Measurements from ENCODE around the gene TNS1. TPM values are rescaled to one million over a fixed set of nuclear protein-coding genes. Genes with fewer than 3 reads are reported as not detected.

The TNS1 gene
- total RNA-seq, 1 donor from 2014 or later = 0.24 TPM

- Histone ChIP-seq H3K9me3 (ENCODE audit: low read depth) (no peaks in the 10 kb centered on the region), H3K4me2 (no peak overlapping the region), H3K36me3 (no peaks in the 10 kb centered on the region), H3K4me3 (no peak overlapping the region), H3K79me2 (ENCODE audit: low read depth) (no peaks in the 10 kb centered on the region), H3K4me1 (peaks cover 2% of the 10 kb centered on the region), H3F3A (ENCODE audit: low read depth) (peaks cover 3% of the 10 kb centered on the region), H2AFZ (replicated peaks) (no peak overlapping the region), H3K27ac (no peak overlapping the region), H3K9ac (no peak overlapping the region), H4K20me1 (ENCODE audit: low read depth) (peaks cover 38% of the 10 kb centered on the region), H3K27me3 (peaks cover 100% of the 10 kb centered on the region)
- Mint-ChIP-seq H3K4me3 (no peak overlapping the region), H3K36me3 (peaks cover 2% of the 10 kb centered on the region), H3K27me3 (ENCODE audit: insufficient read depth, low read depth) (peaks cover 8% of the 10 kb centered on the region), H3K9me3 (no peaks in the 10 kb centered on the region), H3K27ac (no peak overlapping the region), H3K4me1 (peaks cover 17% of the 10 kb centered on the region)
- no peak for DNase-seq (ENCODE audit: low spot score)
- TF ChIP-seq EZH2phosphoT487 (IDR thresholded peaks at IDR 0.05) (no peak), EZH2 (IDR thresholded peaks at IDR 0.05) (no peak)
- TF ChIP-seq, protein P1, sequence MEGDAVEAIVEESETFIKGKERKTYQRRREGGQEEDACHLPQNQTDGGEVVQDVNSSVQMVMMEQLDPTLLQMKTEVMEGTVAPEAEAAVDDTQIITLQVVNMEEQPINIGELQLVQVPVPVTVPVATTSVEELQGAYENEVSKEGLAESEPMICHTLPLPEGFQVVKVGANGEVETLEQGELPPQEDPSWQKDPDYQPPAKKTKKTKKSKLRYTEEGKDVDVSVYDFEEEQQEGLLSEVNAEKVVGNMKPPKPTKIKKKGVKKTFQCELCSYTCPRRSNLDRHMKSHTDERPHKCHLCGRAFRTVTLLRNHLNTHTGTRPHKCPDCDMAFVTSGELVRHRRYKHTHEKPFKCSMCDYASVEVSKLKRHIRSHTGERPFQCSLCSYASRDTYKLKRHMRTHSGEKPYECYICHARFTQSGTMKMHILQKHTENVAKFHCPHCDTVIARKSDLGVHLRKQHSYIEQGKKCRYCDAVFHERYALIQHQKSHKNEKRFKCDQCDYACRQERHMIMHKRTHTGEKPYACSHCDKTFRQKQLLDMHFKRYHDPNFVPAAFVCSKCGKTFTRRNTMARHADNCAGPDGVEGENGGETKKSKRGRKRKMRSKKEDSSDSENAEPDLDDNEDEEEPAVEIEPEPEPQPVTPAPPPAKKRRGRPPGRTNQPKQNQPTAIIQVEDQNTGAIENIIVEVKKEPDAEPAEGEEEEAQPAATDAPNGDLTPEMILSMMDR (IDR thresholded peaks at IDR 0.05) = no peak
These were observed 177.1 kb downstream of the TNS1 start for GRCh38 chr2:217825469-217826235.

GRCh38 chr2:217824223-217824622, 178.6 kb downstream of the TNS1 start:
- Histone ChIP-seq H2AFZ (replicated peaks) (no peak overlapping the region), H3K4me3 (no peak overlapping the region), H3K27me3 (peaks cover 98% of the 10 kb centered on the region), H3K4me2 (no peak overlapping the region), H3F3A (ENCODE audit: low read depth) (peaks cover 14% of the 10 kb centered on the region), H3K36me3 (no peaks in the 10 kb centered on the region), H3K79me2 (ENCODE audit: low read depth) (no peaks in the 10 kb centered on the region), H4K20me1 (ENCODE audit: low read depth) (peaks cover 52% of the 10 kb centered on the region), H3K9ac (no peak overlapping the region), H3K9me3 (ENCODE audit: low read depth) (no peaks in the 10 kb centered on the region), H3K4me1 (peaks cover 11% of the 10 kb centered on the region), H3K27ac (no peak overlapping the region)
- H3K27ac Mint-ChIP-seq = no peak overlapping the region
- peaks cover 19% of the 10 kb centered on the region for H3K27me3 Mint-ChIP-seq (ENCODE audit: insufficient read depth, low read depth)
- peaks cover 31% of the 10 kb centered on the region for H3K4me1 Mint-ChIP-seq
- no peaks in the 10 kb centered on the region for H3K9me3 Mint-ChIP-seq
- no peak overlapping the region for H3K4me3 Mint-ChIP-seq
- H3K36me3 Mint-ChIP-seq = peaks cover 2% of the 10 kb centered on the region
- DNase-seq (ENCODE audit: low spot score) = no peak
- TF ChIP-seq EZH2phosphoT487 (IDR thresholded peaks at IDR 0.05) (no peak), EZH2 (IDR thresholded peaks at IDR 0.05) (no peak)
- TF ChIP-seq, protein P1 (IDR thresholded peaks at IDR 0.05) = no peak

DNA sequence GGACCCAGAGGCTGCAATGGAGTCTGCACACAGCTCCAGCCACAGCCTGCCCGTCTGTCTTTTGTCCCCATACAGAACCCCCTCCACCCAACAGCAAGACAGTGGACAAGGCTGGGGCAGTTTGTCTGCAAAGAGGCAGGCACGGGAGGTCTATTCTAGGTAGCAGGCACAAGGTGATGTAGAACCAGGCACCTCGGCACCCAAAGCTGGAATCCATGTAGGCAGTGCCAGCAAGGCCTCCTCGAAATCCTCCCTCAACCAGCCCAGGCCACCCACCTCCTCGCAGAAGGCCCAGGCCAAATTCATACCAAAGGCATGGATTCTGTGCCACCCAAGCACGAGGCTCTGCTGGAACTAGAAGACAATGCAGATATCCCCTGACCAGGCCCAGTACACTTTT, 179.2 kb downstream of the TNS1 start:
- peaks cover 35% of the 10 kb centered on the region for H3K4me1 Mint-ChIP-seq
- peaks cover 58% of the 10 kb centered on the region for H4K20me1 ChIP-seq (ENCODE audit: low read depth)
- no peak overlapping the region for H3K4me2 ChIP-seq
- TF ChIP-seq EZH2 (IDR thresholded peaks at IDR 0.05) (no peak), EZH2phosphoT487 (IDR thresholded peaks at IDR 0.05) (no peak)
- TF ChIP-seq, protein P1 (IDR thresholded peaks at IDR 0.05) = no peak
- H3K27ac ChIP-seq = no peak overlapping the region
- H3K79me2 ChIP-seq (ENCODE audit: low read depth) = no peaks in the 10 kb centered on the region
- H3K27me3 ChIP-seq = peaks cover 98% of the 10 kb centered on the region
- DNase-seq (ENCODE audit: low spot score) = no peak
- no peaks in the 10 kb centered on the region for H3K36me3 ChIP-seq
- H3K4me1 ChIP-seq = peaks cover 11% of the 10 kb centered on the region
- peaks cover 15% of the 10 kb centered on the region for H3F3A ChIP-seq (ENCODE audit: low read depth)
- H3K9me3 Mint-ChIP-seq = no peaks in the 10 kb centered on the region
- no peak overlapping the region for H3K4me3 ChIP-seq
- no peak overlapping the region for H3K4me3 Mint-ChIP-seq
- no peak overlapping the region for H2AFZ ChIP-seq (replicated peaks)
- no peak overlapping the region for H3K9ac ChIP-seq
- H3K9me3 ChIP-seq (ENCODE audit: low read depth) = no peaks in the 10 kb centered on the region
- H3K27ac Mint-ChIP-seq = no peak overlapping the region
- H3K27me3 Mint-ChIP-seq (ENCODE audit: insufficient read depth, low read depth) = peaks cover 19% of the 10 kb centered on the region
- no peaks in the 10 kb centered on the region for H3K36me3 Mint-ChIP-seq
